ENCODE data around the gene VMP1. TPM values are rescaled to one million over a fixed set of nuclear protein-coding genes. Genes with fewer than 3 reads are reported as not detected.
"Not testable (repeated sequence)": the region's sequence is repeated elsewhere in the genome, so short reads cannot be mapped to it uniquely, and the experiment has no call there.

VMP1 gene
- total and polyA plus RNA-seq, 12 donors = 52.4 to 335 (median 130) TPM

DNA sequence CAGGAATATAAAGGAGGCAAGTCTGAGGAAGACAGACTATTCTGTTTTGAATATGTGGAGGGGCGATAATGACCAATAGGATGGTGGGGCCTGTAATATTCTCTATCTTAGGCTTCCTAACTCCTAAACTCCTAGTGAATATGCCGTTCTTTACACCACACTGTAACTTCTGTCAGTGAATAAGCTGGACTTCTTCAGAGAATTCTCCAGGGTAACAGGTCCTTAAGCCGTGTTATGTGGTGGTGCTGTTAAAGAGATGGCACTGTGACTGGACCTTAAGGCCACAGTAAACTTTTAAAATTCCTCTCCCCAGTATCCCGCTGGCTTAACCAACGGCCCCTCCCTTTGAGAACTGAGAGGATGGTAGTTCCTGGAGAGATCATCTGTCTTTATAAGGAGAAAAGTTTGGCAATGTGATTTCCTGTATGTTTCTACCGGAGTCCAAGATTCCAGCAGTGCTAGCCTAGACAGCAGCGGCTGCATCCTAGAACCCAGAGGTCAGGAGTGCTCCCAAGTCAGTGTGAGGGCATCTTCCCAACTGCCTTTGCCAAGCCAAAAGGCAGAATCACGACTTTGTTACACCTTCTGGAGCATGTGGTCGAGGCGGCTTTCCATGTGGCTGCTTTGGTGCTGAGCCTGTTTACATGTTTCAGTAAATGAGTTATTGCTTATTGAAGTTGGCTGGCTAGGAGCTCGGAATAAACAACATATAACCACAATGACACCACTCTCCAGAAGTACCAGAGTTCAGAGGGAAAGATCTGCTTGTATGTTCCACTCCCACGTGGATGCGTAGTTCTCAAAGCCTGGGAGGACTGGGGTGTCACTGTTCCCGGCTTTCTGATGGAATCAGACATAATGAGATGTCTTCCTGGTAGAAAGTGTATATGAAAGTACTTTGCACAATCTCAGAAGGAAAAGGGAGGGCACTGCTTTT lies 144.3 kb downstream of the VMP1 start:
- peaks cover 9 to 46% of the 10 kb centered on the region in 2 donors for H3K4me1 ChIP-seq (replicated peaks in 1 of 2)
- no peaks in the 10 kb centered on the region for H3K27me3 ChIP-seq
- no peaks in the 10 kb centered on the region for H3K9me3 ChIP-seq (replicated peaks in 1 of 3)
- intact Hi-C loops (cut with DNase I) = no loop called here
- WGBS, 4 donors = 62 to 71% (median 68%) methylated on average over 13 to 14 of the region's 14 CpGs
- no peaks in the 10 kb centered on the region for H3K36me3 ChIP-seq (replicated peaks in 1 of 2)
- no peak overlapping the region for H3K4me3 ChIP-seq
- TF ChIP-seq, protein P1, sequence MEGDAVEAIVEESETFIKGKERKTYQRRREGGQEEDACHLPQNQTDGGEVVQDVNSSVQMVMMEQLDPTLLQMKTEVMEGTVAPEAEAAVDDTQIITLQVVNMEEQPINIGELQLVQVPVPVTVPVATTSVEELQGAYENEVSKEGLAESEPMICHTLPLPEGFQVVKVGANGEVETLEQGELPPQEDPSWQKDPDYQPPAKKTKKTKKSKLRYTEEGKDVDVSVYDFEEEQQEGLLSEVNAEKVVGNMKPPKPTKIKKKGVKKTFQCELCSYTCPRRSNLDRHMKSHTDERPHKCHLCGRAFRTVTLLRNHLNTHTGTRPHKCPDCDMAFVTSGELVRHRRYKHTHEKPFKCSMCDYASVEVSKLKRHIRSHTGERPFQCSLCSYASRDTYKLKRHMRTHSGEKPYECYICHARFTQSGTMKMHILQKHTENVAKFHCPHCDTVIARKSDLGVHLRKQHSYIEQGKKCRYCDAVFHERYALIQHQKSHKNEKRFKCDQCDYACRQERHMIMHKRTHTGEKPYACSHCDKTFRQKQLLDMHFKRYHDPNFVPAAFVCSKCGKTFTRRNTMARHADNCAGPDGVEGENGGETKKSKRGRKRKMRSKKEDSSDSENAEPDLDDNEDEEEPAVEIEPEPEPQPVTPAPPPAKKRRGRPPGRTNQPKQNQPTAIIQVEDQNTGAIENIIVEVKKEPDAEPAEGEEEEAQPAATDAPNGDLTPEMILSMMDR (IDR thresholded peaks at IDR 0.05) = no peak
- no peak for TF ChIP-seq POLR2A (IDR thresholded peaks at IDR 0.05)
- peak overlapping the region in 3 of 5 donors; percentile 36 to 78 (median 55) for H3K27ac ChIP-seq
- DNase-seq = peak in 5 of 7 donors; percentile 32 to 74 (median 54)

DNA sequence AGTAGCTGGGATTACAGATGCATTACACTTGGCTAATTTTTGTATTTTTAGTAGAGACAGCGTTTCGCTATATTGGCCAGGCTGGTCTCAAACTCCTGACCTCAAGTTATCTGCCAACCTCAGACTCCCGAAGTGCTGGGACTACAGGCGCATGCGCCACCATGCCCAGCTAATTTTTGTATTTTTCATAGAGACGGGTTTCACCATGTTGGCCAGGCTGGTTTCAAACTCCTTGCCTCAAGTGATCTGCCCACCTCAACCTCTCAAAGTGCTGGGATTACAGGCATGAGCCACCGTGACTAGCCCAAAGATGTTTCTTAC lies 145.4 kb downstream of the VMP1 start:
- peak overlapping the region in 3 of 5 donors; percentile 36 to 75 (median 55) for H3K27ac ChIP-seq
- intact Hi-C loops (cut with DNase I) = not testable (repeated sequence)

DNA sequence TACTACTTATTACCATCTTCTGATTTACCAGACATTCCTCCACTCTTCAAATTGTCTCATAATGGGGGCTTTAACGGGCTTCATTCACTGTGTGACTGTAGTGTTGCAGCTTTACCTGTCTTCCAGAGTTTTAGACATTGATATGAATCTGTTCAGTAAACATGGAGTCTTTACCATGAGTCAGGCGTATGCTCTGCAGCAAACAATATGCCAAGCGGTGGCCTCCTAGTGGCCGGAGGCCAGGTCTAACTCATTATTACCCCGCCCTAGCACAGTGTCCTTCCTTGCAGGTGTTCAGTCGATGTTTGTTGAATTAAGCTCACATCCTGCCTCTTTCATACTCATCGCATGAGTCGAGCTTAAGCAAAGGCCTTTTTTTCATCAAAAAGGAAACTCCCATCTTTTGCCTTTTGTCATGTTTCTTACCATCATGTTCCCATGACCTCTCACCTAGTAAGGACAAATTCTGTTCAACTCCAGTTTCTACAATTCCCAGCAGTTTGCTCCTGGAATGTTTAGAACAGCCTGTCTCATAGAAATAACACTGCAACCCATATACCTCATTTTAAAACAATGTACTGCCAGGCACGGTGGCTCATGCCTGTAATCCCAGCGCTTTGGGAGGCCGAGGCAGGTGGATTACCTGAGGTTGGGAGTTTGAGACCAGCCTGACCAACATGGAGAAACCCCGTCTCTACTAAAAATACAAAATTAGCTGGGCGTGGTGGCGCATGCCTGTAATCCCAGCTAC lies 145.9 kb downstream of the VMP1 start:
- peak in 2 of 7 donors; percentile 48 to 58 for DNase-seq

More for the DNA sequence above, 145.4 kb downstream of the VMP1 start:
- H3K27me3 ChIP-seq; H3K36me3 ChIP-seq (replicated peaks in 1 of 2); H3K4me3 ChIP-seq; H3K9me3 ChIP-seq (replicated peaks in 1 of 3): not testable (repeated sequence)
- 95 to 97% (median 96%) methylated on average over 7 of the region's 7 CpGs for WGBS, 4 donors
- H3K4me1 ChIP-seq (replicated peaks in 1 of 2) = peaks cover 0 to 35% of the 10 kb centered on the region in 2 donors
- DNase-seq = peak in 1 of 7 donors; percentile 39

DNA sequence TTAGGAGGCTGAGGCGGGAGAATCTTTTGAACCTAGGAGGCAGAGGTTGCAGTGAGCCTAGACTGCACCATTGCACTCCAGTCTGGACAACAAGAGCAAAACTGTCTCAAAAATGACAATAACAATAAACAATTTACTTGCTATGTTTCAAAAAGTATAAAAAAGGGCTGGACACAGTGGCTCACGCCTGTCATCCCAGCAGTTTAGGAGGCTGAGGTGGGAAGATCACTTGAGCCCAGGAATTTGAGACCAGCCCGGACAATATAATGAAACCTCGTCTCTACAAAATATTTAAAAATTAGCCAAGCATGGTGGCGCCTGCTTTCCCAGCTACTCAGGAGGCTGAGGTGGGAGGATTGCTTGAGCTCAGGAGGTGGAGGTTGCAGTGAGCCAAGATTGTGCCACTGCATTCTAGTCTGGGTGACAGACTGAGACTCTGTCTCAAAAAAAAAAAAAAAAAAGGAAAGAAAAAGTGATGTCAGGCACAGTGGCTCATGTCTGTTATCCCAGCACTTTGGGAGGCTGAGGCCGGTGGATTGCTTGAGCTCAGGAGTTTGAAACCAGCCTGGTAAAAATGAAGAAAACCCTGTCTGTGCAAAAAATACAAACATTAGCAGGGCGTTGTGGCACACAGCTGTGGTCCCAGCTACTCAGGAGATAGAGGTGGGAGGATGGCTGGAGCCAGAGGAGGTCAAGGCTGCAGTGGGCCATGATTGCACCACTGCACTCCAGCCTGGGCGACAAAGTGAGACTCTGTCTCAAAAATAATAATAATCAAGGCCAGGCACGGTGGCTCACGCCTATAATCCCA lies 146.7 kb downstream of the VMP1 start:
- intact Hi-C loops (cut with DNase I); H3K27me3 ChIP-seq; H3K9me3 ChIP-seq (replicated peaks in 1 of 3); H3K4me3 ChIP-seq; H3K36me3 ChIP-seq (replicated peaks in 1 of 2): not testable (repeated sequence)
- WGBS, 4 donors = 76 to 84% (median 79%) methylated on average over 10 of the region's 10 CpGs
- peak in 1 of 7 donors; percentile 48 for DNase-seq
- Histone ChIP-seq H3K27ac (peak overlapping the region in 1 of 5 donors; percentile 75), H3K4me1 (replicated peaks in 1 of 2) (peaks cover 0 to 31% of the 10 kb centered on the region in 2 donors)

More for the DNA sequence above, 145.9 kb downstream of the VMP1 start:
- no peak for TF ChIP-seq POLR2A (IDR thresholded peaks at IDR 0.05)
- TF ChIP-seq, protein P1 (IDR thresholded peaks at IDR 0.05) = peak in 3 of 6 experiments; percentile 19 to 27 (median 20)
- 76 to 81% (median 79%) methylated on average over 13 to 14 of the region's 14 CpGs for WGBS, 4 donors
- peak overlapping the region in 3 of 5 donors; percentile 36 to 75 (median 55) for H3K27ac ChIP-seq
- no peaks in the 10 kb centered on the region for H3K27me3 ChIP-seq
- intact Hi-C loops (cut with DNase I) = no loop called here
- H3K4me3 ChIP-seq = no peak overlapping the region
- no peaks in the 10 kb centered on the region for H3K36me3 ChIP-seq (replicated peaks in 1 of 2)
- H3K9me3 ChIP-seq (replicated peaks in 1 of 3) = no peaks in the 10 kb centered on the region
- H3K4me1 ChIP-seq (replicated peaks in 1 of 2) = peaks cover 0 to 33% of the 10 kb centered on the region in 2 donors
